SK-N-SH treated with all-trans-retinoic acid at 6 μM for 48 hours (cell line): ENCODE results near the gene CYBA.

Experiments used
- BACH2 ChIP-seq: fragments of 250-450 bp; sonication (Bioruptor Pico); IDR thresholded peaks from 2 replicates; pipeline ENCODE4 v1.9.0; 2021; ENCODE audit warnings: mild to moderate bottlenecking, borderline replicate concordance
- CSDC2 ChIP-seq: fragments of 250-450 bp; sonication (Bioruptor Pico); IDR thresholded peaks from 2 replicates; pipeline ENCODE4 v1.5.0; 2020; ENCODE audit warnings: mild to moderate bottlenecking, moderate library complexity
- CSRNP3 ChIP-seq: fragments of 250-450 bp; sonication (Bioruptor Pico); IDR thresholded peaks from 2 replicates; pipeline ENCODE4 v1.5.1; 2021; ENCODE audit warnings: mild to moderate bottlenecking, moderate library complexity
- PATZ1 ChIP-seq: fragments of 250-450 bp; sonication (Bioruptor Pico); IDR thresholded peaks from 2 replicates; pipeline ENCODE4 v1.8.0; 2020; ENCODE audit warnings: mild to moderate bottlenecking, moderate library complexity, borderline replicate concordance
- POU6F1 ChIP-seq: fragments of 250-450 bp; sonication (Bioruptor Pico); IDR thresholded peaks from 2 replicates; pipeline ENCODE4 v1.8.0; 2021; ENCODE audit warnings: low read depth, mild to moderate bottlenecking, moderate library complexity, borderline replicate concordance
- RARB ChIP-seq: fragments of 250-450 bp; sonication (Bioruptor Pico); IDR thresholded peaks from 2 replicates; pipeline ENCODE4 v1.8.0; 2021; ENCODE audit warnings: mild to moderate bottlenecking, moderate library complexity
- SNAI2 ChIP-seq: fragments of 250-450 bp; sonication (Bioruptor Pico); IDR thresholded peaks from 2 replicates; pipeline ENCODE4 v1.5.0; 2020; ENCODE audit warnings: mild to moderate bottlenecking, moderate library complexity
- TCF4 ChIP-seq: fragments of 250-450 bp; sonication (Bioruptor Pico); IDR thresholded peaks from 2 replicates; pipeline ENCODE4 v1.8.0; 2021; ENCODE audit warnings: mild to moderate bottlenecking, moderate library complexity, borderline replicate concordance
- ZFP30 ChIP-seq: fragments of 450-650 bp; formaldehyde crosslinking; IDR thresholded peaks from 2 replicates; pipeline ENCODE4 v1.5.0; 2022; ENCODE audit warnings: mild to moderate bottlenecking, moderate library complexity
- ZNF565 ChIP-seq: fragments of 450-650 bp; formaldehyde crosslinking; conservative IDR thresholded peaks from 2 replicates; pipeline ENCODE4 v1.5.0; 2020; ENCODE audit warnings: low read depth, mild to moderate bottlenecking, moderate library complexity
- ZNF70 ChIP-seq: fragments of 450-650 bp; formaldehyde crosslinking; IDR thresholded peaks from 2 replicates; pipeline ENCODE4 v1.5.0; 2020; ENCODE audit warnings: mild to moderate bottlenecking, moderate library complexity
- ZNF8 ChIP-seq: fragments of 450-650 bp; formaldehyde crosslinking; IDR thresholded peaks from 2 replicates; pipeline ENCODE4 v1.5.0; 2020; ENCODE audit warnings: mild to moderate bottlenecking, moderate library complexity

- no peak for TF ChIP-seq ZNF565 (CRISPR knock-in tag)
- no peak for TF ChIP-seq ZNF70
- TF ChIP-seq TCF4 (CRISPR knock-in tag) = no peak
- TF ChIP-seq ZNF8 (CRISPR knock-in tag) = no peak
- TF ChIP-seq SNAI2 (CRISPR knock-in tag) = no peak
- no peak for TF ChIP-seq CSDC2
- TF ChIP-seq ZFP30 = no peak
- no peak for TF ChIP-seq CSRNP3 (CRISPR knock-in tag)
- no peak for TF ChIP-seq BACH2 (CRISPR knock-in tag)
- TF ChIP-seq PATZ1 (CRISPR knock-in tag) = no peak
- TF ChIP-seq RARB (CRISPR knock-in tag) = no peak
- no peak for TF ChIP-seq POU6F1 (CRISPR knock-in tag)
Observed at GRCh38 chr16:88635671-88636319, 15.1 kb downstream of the CYBA start.
